Astrocyte (in vitro differentiated cells and primary cell): ENCODE data around the gene UQCR11.

ENCODE experiments used
- CTCF ChIP-seq: IDR thresholded peaks from 2 replicates; pipeline ENCODE4 v1.5.1; 2011; ENCODE audit warnings: low read depth, mild to moderate bottlenecking, inconsistent platforms, low read length, moderate library complexity; ENCODE audit not compliant: insufficient read depth
- EZH2 ChIP-seq: IDR thresholded peaks from 2 replicates; pipeline ENCODE4 v1.6.1; 2012; ENCODE audit warnings: mild to moderate bottlenecking, low read length, inconsistent platforms; ENCODE audit not compliant: insufficient read depth

- no peak for TF ChIP-seq CTCF
- TF ChIP-seq EZH2, result no peak
These were observed 32.5 kb downstream of the UQCR11 start for GRCh38 chr19:1572795-1573194.
